GM21390 (cell line): ENCODE results near the gene TP53TG3.
"Not testable (repeated sequence)": the region's sequence is repeated elsewhere in the genome, so short reads cannot be mapped to it uniquely, and the experiment has no call there.

Source experiments
- ATAC-seq: cut with Tn5 transposase; IDR thresholded peaks from one replicate; pipeline ENCODE4 v1.9.1; 2021; ENCODE audit not compliant: unreplicated experiment

The TP53TG3 gene

GRCh38 chr16:32676065-32676464, at the start of gene TP53TG3:
Gene TP53TG3, minus strand, starts transcription at chr16:32676165. Its CDS starts 68 bp downstream, at chr16:32676097.
- ATAC-seq = not testable (repeated sequence)

- ATAC-seq = not testable (repeated sequence)
Observed at GRCh38 chr16:32650876-32651275, 25.1 kb downstream of the TP53TG3 start.

GRCh38 chr16:32647562-32647961, 28.4 kb downstream of the TP53TG3 start:
- ATAC-seq = not testable (repeated sequence)

- ATAC-seq = not testable (repeated sequence)
Observed at GRCh38 chr16:32646780-32647179, 29.2 kb downstream of the TP53TG3 start.

- not testable (repeated sequence) for ATAC-seq
Observed at GRCh38 chr16:32646177-32646576, 29.8 kb downstream of the TP53TG3 start.

GRCh38 chr16:32645278-32645908, 30.6 kb downstream of the TP53TG3 start:
- ATAC-seq = not testable (repeated sequence)

- ATAC-seq = not testable (repeated sequence)
Observed at GRCh38 chr16:32644715-32645114, 31.2 kb downstream of the TP53TG3 start.

GRCh38 chr16:32637614-32638013, 38.4 kb downstream of the TP53TG3 start:
- ATAC-seq = not testable (repeated sequence)

GRCh38 chr16:32632096-32632495, 43.9 kb downstream of the TP53TG3 start:
- ATAC-seq = not testable (repeated sequence)
